Kidney (tissue), 14 donors: ENCODE data around the gene CSNK2A2. TPM values are rescaled to one million over a fixed set of nuclear protein-coding genes. Genes with fewer than 3 reads are reported as not detected.

Source experiments
- DNase-seq, 5 donors: peaks; one replicate each; pipeline ENCODE4 v3.0.0-alpha.2; 2013 to 2020
- FAIRE-seq: peaks from 2 replicates; lab custom pipeline; 2012; peaks lifted over from hg19 to GRCh38; lab: Jason Lieb, UNC
- H3K27ac ChIP-seq, 2 donors: one replicate each; pipeline ENCODE4 v1.7.0; 2013; ENCODE audit warnings: low read depth in 2 of 2, low read length in 2 of 2, inconsistent platforms in 1 of 2
- H3K27me3 ChIP-seq: one replicate; pipeline ENCODE4 v1.7.1; 2013; ENCODE audit warnings: low read length, inconsistent platforms; ENCODE audit not compliant: control insufficient read depth, insufficient read depth
- H3K36me3 ChIP-seq, 3 donors: one replicate each; pipeline versions ENCODE4 v1.7.0 to v1.7.1; 2013; ENCODE audit warnings: low read length in 3 of 3, control low read depth in 1 of 3, inconsistent platforms in 1 of 3; ENCODE audit not compliant: insufficient read depth in 3 of 3, control insufficient read depth in 2 of 3
- H3K4me1 ChIP-seq, 3 donors: one replicate each; pipeline versions ENCODE4 v1.7.0 to v1.7.1; 2013; ENCODE audit warnings: low read length in 3 of 3, inconsistent platforms in 1 of 3, low read depth in 1 of 3; ENCODE audit not compliant: control insufficient read depth in 2 of 3, insufficient read depth in 2 of 3
- H3K4me3 ChIP-seq, 3 donors: one replicate each; pipeline versions ENCODE4 v1.7.0 to v1.8.1; 2013; ENCODE audit warnings: low read length in 3 of 3, control low read depth in 1 of 3, inconsistent platforms in 1 of 3
- H3K9ac ChIP-seq, 3 donors: one replicate each; pipeline versions ENCODE4 v1.7.0 to v1.7.1; 2013; ENCODE audit warnings: low read length in 3 of 3, control low read depth in 1 of 3, inconsistent platforms in 1 of 3
- H3K9me3 ChIP-seq, 3 donors: one replicate each; pipeline versions ENCODE4 v1.7.0 to v1.7.1; 2013; ENCODE audit warnings: low read length in 3 of 3, control low read depth in 1 of 3, inconsistent platforms in 1 of 3; ENCODE audit not compliant: control insufficient read depth in 2 of 3, insufficient read depth in 1 of 3
- CTCF ChIP-seq: IDR thresholded peaks from 3 replicates; pipeline ENCODE4 v1.5.1; 2012; ENCODE audit warnings: mild to moderate bottlenecking, moderate library complexity, borderline replicate concordance; ENCODE audit not compliant: insufficient read depth; ENCODE audit errors: extremely low read depth
- intact Hi-C: fragments of 100-400 bp; cut with DNase I; formaldehyde crosslinking; loops from one replicate; pipeline ENCODE4 v1.11.1; 2022
- polyA plus RNA-seq: library from polyadenylated mRNA; stranded (reverse); fragments of 350-450 nt; fragmentation: Illumina TruSeq; extraction: RNeasy Lipid Tissue Mini Kit (QIAGEN cat#74804); gene quantifications from one replicate; pipeline ENCODE4 v1.2.3, GENCODE V29; 2014; ENCODE audit warnings: low read depth, low replicate concordance; ENCODE audit not compliant: insufficient read depth
- total RNA-seq: library from RNA; stranded (reverse); fragmentation: NEBNext Ultra II Directional; extraction: Animal tissue kit (Norgen Biotek cat#: 25700); gene quantifications from one replicate; pipeline ENCODE4 v1.2.1, GENCODE V29; 2021
- donor health status: control.
- donor health status: control.
- donor health status: control.
- donor health status: control.
- donor health status: control.
- donor health status: DM: yes; HTN: yes; CAD: no.
- donor health status: Normal renal cell carcinoma (clear cell type).

The CSNK2A2 gene
- total and polyA plus RNA-seq, 2 donors from 2014 or later: 26.7 to 55.3 TPM

DNA sequence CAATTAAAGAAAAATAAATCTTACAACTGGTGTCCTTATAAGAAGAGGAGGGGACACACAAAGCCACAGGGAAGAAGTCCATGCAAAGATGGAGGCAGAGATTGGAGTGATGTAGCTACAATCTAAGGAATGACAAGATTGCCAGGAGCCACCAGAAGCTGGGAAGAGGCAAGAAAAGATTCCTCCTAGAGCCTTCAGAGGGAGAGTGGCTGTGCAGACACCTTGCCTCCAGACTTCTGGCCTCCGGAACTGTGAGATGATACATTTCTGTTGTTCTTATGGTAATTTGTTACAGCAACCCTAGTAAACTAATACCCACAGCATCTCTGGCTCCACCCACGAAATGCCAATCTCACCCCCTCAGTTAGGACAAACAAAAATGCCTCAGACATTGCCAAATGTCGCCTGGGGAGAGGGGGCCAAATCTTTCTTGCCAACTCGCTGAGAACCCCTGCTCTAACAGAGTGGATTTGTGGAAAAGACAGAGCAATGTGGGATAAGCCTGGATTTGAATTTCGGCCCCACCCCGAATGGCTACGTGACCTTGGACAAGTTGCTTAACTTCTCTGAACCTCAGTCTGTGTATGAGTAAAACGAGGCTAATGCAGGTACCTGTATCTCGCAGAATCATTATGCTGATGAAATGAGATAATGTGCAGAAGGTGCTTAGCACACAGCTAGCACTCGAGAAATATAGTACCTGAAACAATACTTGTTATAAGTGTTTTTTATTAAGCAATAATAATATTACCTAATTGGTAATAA, 37.1 kb upstream of the CSNK2A2 start:
- H3K9me3 ChIP-seq: no peaks in the 10 kb centered on the region
- DNase-seq: no peak
- no peak overlapping the region for H3K4me3 ChIP-seq
- no peak for TF ChIP-seq CTCF
- H3K36me3 ChIP-seq: no peaks in the 10 kb centered on the region
- no peak overlapping the region for H3K9ac ChIP-seq
- H3K27ac ChIP-seq: no peak overlapping the region
- H3K27me3 ChIP-seq: no peaks in the 10 kb centered on the region
- intact Hi-C loops: no loop called here
- no peak for FAIRE-seq
- no peaks in the 10 kb centered on the region for H3K4me1 ChIP-seq

GRCh38 chr16:58230259-58230658, 32.4 kb upstream of the CSNK2A2 start:
- FAIRE-seq (no peak), DNase-seq (no peak)
- intact Hi-C loops: no loop called here
- no peak overlapping the region for H3K4me3 ChIP-seq
- no peaks in the 10 kb centered on the region for H3K36me3 ChIP-seq
- H3K4me1 ChIP-seq: no peaks in the 10 kb centered on the region
- H3K9me3 ChIP-seq: no peaks in the 10 kb centered on the region
- TF ChIP-seq CTCF: no peak
- no peaks in the 10 kb centered on the region for H3K27me3 ChIP-seq
- H3K9ac ChIP-seq: no peak overlapping the region
- H3K27ac ChIP-seq: no peak overlapping the region

DNA sequence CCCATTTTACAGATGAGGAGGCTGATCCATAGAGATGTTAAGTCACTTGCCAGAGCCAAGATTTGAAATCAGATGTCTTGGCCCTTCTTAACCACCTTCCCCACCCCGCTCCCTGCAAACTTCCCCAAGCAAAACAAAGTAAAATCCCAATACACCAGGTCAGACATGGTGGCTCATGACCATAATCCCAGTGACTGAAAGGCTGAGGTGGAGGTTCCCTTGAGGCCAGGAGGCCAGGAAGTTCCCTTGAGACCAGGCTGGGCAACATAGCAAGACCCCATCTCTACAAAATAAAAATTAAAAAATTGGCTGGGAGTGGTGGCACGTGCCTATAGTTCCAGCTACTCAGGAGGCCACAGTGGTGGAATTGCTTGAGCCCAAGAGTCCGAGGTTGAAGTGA, 28.9 kb upstream of the CSNK2A2 start:
- no peaks in the 10 kb centered on the region for H3K4me1 ChIP-seq
- FAIRE-seq: no peak
- H3K27ac ChIP-seq: no peak overlapping the region
- intact Hi-C loops: no loop called here
- no peak for TF ChIP-seq CTCF
- no peak for DNase-seq
- no peaks in the 10 kb centered on the region for H3K27me3 ChIP-seq
- H3K36me3 ChIP-seq: no peaks in the 10 kb centered on the region
- H3K9me3 ChIP-seq: no peaks in the 10 kb centered on the region
- H3K4me3 ChIP-seq: no peak overlapping the region
- H3K9ac ChIP-seq: no peak overlapping the region
